GM12873 (cell line): Measurements from ENCODE around the gene TMEM117.

Experiments
- TF ChIP-seq, protein P1 (sequence below): IDR thresholded peaks from 2 replicates; pipeline ENCODE4 v1.5.1; 2012; ENCODE audit warnings: low read depth, mild to moderate bottlenecking, moderate library complexity, low read length, control low read depth; ENCODE audit not compliant: insufficient read depth; ENCODE audit errors: missing control alignments

TMEM117 gene

DNA sequence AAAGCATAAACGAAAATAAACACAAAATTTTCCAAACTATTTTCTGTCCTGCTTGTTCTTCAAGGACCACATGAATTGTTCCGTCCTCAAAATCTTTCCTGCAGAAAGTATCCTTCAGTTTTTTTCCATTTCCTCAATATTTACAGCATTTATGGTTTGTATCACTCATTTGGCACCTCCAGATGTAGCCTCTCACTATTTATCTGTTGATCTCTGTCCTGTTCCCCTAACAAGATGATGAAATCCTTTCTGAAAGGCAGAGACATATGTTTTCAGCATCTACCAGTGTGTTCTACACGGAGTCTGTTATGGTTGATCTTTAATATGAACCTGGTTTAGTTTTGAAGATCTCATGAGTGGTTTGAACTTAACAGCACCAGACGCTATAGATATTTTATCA lies 550.1 kb downstream of the TMEM117 start:
- TF ChIP-seq, protein P1, sequence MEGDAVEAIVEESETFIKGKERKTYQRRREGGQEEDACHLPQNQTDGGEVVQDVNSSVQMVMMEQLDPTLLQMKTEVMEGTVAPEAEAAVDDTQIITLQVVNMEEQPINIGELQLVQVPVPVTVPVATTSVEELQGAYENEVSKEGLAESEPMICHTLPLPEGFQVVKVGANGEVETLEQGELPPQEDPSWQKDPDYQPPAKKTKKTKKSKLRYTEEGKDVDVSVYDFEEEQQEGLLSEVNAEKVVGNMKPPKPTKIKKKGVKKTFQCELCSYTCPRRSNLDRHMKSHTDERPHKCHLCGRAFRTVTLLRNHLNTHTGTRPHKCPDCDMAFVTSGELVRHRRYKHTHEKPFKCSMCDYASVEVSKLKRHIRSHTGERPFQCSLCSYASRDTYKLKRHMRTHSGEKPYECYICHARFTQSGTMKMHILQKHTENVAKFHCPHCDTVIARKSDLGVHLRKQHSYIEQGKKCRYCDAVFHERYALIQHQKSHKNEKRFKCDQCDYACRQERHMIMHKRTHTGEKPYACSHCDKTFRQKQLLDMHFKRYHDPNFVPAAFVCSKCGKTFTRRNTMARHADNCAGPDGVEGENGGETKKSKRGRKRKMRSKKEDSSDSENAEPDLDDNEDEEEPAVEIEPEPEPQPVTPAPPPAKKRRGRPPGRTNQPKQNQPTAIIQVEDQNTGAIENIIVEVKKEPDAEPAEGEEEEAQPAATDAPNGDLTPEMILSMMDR: no peak

DNA sequence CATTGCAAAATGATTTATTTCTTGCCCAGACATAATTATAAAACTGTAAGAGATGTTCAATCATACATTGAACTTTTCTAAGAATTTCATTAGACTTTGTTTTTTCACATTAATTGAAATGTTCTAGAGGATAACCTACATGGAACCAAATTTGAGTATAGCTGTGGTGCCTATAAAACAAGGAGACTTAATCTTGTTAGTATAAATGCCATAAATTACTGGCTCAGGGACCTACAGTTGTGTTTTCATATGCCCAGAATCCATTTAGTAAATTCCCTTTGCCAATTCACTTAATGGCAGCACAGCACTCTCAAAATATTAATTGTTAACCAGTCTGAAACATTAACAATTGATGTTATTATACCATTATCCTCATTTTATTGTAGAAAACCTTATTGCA lies 551.7 kb downstream of the TMEM117 start:
- TF ChIP-seq, protein P1: no peak

DNA sequence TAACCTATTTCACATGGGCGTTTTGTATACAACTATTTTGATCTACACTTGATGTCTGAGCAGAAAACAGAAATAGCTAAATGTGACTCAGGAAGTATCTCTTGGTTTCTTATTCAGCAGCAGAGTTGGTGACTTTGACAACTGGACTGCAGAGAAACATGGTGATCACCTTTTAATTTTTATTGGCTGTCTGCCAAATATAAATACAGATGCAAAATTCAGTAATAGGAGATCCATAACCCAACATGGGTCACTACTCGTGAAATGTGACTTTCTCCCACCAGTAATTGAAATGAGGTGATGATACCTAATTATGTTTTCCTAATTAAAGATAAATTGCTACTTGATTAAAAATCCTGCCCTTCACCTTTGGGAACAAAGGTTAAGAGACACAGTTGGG lies 553.2 kb downstream of the TMEM117 start:
- TF ChIP-seq, protein P1: no peak

GRCh38 chr12:44389896-44390295 lies 554.0 kb downstream of the TMEM117 start:
- TF ChIP-seq, protein P1: no peak

DNA sequence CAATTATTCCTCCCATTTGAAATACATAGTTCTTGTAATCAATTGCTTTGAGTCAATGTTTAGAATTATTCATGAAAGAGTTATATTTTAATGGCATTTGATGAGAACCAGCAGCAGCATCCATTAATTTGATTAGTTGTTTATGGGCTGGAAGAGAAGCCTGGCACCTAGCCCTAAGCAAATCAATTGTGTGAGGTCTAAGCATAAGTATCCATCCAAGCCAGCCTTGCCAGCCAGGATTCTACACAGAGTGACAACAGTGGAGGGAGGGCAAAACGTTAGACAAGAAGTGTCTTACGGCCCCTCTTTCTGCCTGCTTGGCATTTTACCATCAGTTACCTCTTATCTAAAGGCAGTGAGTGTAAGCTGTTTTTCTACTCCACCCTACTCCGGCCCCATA lies 561.8 kb downstream of the TMEM117 start:
- TF ChIP-seq, protein P1: no peak

DNA sequence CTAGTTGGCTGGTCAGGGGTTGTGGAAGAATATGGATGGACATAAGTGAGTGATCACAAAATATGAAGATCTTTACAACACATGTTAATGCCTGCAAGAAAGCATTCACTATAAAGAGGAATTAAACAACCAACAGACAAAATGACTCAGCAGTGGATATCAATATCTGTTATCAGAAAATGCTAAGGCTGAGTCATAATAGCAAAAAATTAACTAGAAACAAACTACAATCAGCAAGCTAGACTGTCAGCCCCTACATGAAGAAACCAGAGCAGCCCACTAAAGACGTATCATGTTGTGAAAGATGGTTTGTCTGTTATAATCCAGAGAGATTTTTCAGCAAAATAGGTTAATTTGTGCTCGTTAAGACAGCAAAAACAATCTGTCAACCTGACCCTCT lies 567.3 kb downstream of the TMEM117 start:
- TF ChIP-seq, protein P1: no peak

DNA sequence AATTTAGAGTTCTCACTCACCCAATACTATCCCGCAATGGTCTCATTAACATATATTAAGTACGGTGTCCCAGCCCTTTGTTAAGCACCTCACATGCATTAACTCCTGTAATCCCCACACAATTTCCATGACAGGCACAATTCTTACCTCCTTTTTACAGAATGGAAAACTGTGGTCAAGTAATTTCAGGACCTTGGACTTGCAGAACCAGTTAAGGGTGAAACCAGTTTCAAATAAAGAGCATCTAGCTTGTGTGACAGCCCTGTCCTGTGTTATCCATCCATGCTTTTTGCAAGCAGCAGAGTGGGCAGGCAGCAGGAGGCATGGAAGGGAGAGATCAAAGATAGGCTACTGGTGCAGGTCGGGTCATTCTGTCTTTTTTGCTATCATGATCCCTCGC lies 569.4 kb downstream of the TMEM117 start:
- TF ChIP-seq, protein P1: no peak
